ENCODE measurements around the gene BARHL1. TPM values are rescaled to one million over a fixed set of nuclear protein-coding genes. Genes with fewer than 3 reads are reported as not detected.

BARHL1 gene
- total and polyA plus RNA-seq, 3 experiments from 2014 or later: not detected

DNA sequence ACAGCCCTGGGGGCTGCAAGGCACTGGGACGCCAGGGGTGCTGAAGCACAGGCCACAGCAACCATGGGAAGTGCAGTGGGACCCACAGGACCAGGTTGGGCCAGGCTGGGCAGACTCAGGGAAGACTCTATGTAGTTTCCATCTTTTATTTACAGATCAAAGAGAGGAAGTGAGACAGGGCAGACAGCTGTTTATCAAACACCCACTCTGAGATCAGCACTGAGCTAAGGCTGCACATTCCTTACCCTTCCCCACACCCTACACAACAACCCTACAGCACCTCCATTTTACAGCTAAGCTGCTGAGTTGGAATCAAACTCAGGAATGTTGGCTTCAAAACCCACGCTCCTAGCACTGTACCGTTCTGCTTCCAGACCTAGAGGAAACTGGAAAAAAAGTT, 19.8 kb downstream of the BARHL1 start:
- Mint-ChIP-seq H3K4me1 (no peaks in the 10 kb centered on the region), H3K27ac (no peak overlapping the region), H3K9me3 (no peaks in the 10 kb centered on the region), H3K27me3 (peaks cover 4% of the 10 kb centered on the region in 2 donors), H3K4me3 (no peak overlapping the region), H3K36me3 (peaks cover 38 to 93% (median 43%) of the 10 kb centered on the region in 3 donors)
- Histone ChIP-seq H3K9me3 (ENCODE audit: low read length) (no peaks in the 10 kb centered on the region), H3K36me3 (ENCODE audit: insufficient read depth, low read length) (peaks cover 4% of the 10 kb centered on the region), H3K4me3 (ENCODE audit: low read length) (no peak overlapping the region), H3K4me1 (ENCODE audit: insufficient read depth, low read length) (no peaks in the 10 kb centered on the region), H3K27ac (ENCODE audit: low read depth, low read length) (no peak overlapping the region), H3K27me3 (ENCODE audit: insufficient read depth, low read length, poor library complexity, severe bottlenecking) (no peaks in the 10 kb centered on the region)
- CTCF ChIA-PET: no interaction called here
- POLR2A ChIA-PET: no interaction called here
- no peak for DNase-seq

DNA sequence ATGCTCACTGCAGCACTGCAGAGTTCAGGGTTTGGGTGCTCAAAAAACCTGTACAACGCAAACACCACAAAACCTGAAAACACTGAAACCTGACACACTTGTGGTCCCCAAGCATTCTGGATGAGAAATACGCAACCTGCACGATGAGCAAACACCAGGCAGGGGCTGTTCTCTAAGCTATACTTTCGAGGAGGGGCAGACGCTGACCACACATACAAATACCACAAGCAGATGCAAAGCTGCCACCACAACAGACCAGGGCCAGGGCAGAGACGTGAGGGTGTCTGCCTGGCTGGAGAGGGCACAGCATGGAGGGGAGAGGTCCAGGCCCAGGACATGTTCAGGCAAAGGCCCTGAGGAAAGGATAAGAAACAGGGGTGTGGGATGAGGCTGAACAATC, 23.0 kb downstream of the BARHL1 start:
- Histone ChIP-seq H3K4me3 (ENCODE audit: low read length) (no peak overlapping the region), H3K9me3 (ENCODE audit: low read length) (no peaks in the 10 kb centered on the region), H3K27me3 (ENCODE audit: insufficient read depth, low read length, poor library complexity, severe bottlenecking) (no peaks in the 10 kb centered on the region), H3K27ac (ENCODE audit: low read depth, low read length) (no peak overlapping the region), H3K36me3 (ENCODE audit: insufficient read depth, low read length) (peaks cover 19% of the 10 kb centered on the region), H3K4me1 (ENCODE audit: insufficient read depth, low read length) (no peaks in the 10 kb centered on the region)
- Mint-ChIP-seq H3K27ac (peak overlapping the region in 1 of 8 donors; percentile 91), H3K36me3 (peaks cover 37 to 96% (median 40%) of the 10 kb centered on the region in 3 donors), H3K9me3 (no peaks in the 10 kb centered on the region), H3K27me3 (peaks cover 0 to 2% of the 10 kb centered on the region in 2 donors), H3K4me3 (no peak overlapping the region), H3K4me1 (no peaks in the 10 kb centered on the region)
- DNase-seq: no peak
- POLR2A ChIA-PET: no interaction called here
- CTCF ChIA-PET: no interaction called here

- no peak overlapping the region for H3K4me3 Mint-ChIP-seq
- no peak overlapping the region for H3K4me3 ChIP-seq (ENCODE audit: low read length)
- ChIA-PET POLR2A (no interaction called here), CTCF (no interaction called here)
- peaks cover 25% of the 10 kb centered on the region for H3K36me3 ChIP-seq (ENCODE audit: insufficient read depth, low read length)
- H3K36me3 Mint-ChIP-seq: peaks cover 40 to 96% (median 41%) of the 10 kb centered on the region in 3 donors
- H3K4me1 ChIP-seq (ENCODE audit: insufficient read depth, low read length): no peaks in the 10 kb centered on the region
- H3K27me3 Mint-ChIP-seq: peaks cover 0 to 2% of the 10 kb centered on the region in 2 donors
- H3K27ac Mint-ChIP-seq: no peak overlapping the region
- no peak overlapping the region for H3K27ac ChIP-seq (ENCODE audit: low read depth, low read length)
- no peaks in the 10 kb centered on the region for H3K27me3 ChIP-seq (ENCODE audit: insufficient read depth, low read length, poor library complexity, severe bottlenecking)
- no peaks in the 10 kb centered on the region for H3K9me3 ChIP-seq (ENCODE audit: low read length)
- H3K4me1 Mint-ChIP-seq: no peaks in the 10 kb centered on the region
- no peaks in the 10 kb centered on the region for H3K9me3 Mint-ChIP-seq
- DNase-seq: no peak
Measured at GRCh38 chr9:132606066-132606465, 23.7 kb downstream of the BARHL1 start.

GRCh38 chr9:132609184-132609583, 26.8 kb downstream of the BARHL1 start:
- Mint-ChIP-seq H3K27ac (no peak overlapping the region), H3K27me3 (peaks cover 0 to 2% of the 10 kb centered on the region in 2 donors), H3K36me3 (peaks cover 31 to 94% (median 44%) of the 10 kb centered on the region in 3 donors), H3K9me3 (no peaks in the 10 kb centered on the region), H3K4me1 (no peaks in the 10 kb centered on the region), H3K4me3 (no peak overlapping the region)
- no peaks in the 10 kb centered on the region for H3K27me3 ChIP-seq (ENCODE audit: insufficient read depth, low read length, poor library complexity, severe bottlenecking)
- no peaks in the 10 kb centered on the region for H3K9me3 ChIP-seq (ENCODE audit: low read length)
- CTCF ChIA-PET: no interaction called here
- no peak overlapping the region for H3K4me3 ChIP-seq (ENCODE audit: low read length)
- peaks cover 40% of the 10 kb centered on the region for H3K36me3 ChIP-seq (ENCODE audit: insufficient read depth, low read length)
- no peak for DNase-seq
- H3K4me1 ChIP-seq (ENCODE audit: insufficient read depth, low read length): no peaks in the 10 kb centered on the region
- no peak overlapping the region for H3K27ac ChIP-seq (ENCODE audit: low read depth, low read length)
- POLR2A ChIA-PET: no interaction called here

GRCh38 chr9:132609829-132610228, 27.4 kb downstream of the BARHL1 start:
- DNase-seq: no peak
- H3K4me3 Mint-ChIP-seq: no peak overlapping the region
- CTCF ChIA-PET: no interaction called here

DNA sequence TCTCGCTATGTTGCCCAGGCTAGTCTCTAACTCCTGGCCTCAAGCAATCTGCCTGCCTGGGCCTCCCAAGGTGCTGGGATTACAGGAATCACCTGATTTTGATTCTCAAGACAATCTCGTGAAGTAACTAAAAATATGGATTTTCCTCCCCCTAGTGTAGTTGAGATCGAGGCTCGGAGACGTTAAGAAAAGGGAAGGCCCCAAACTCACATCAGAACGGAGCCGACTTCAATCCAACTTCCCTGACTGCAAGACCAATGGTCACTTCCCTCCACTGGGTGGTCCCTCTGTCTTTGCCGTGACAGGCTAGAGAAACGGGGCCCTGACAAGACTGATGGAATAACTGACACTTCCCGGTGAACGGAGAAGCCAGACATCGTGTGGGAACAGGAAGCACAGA, 28.3 kb downstream of the BARHL1 start:
- Histone ChIP-seq H3K27me3 (ENCODE audit: insufficient read depth, low read length, poor library complexity, severe bottlenecking) (no peaks in the 10 kb centered on the region), H3K36me3 (ENCODE audit: insufficient read depth, low read length) (peaks cover 53% of the 10 kb centered on the region), H3K9me3 (ENCODE audit: low read length) (no peaks in the 10 kb centered on the region), H3K4me3 (ENCODE audit: low read length) (no peak overlapping the region), H3K4me1 (ENCODE audit: insufficient read depth, low read length) (no peaks in the 10 kb centered on the region), H3K27ac (ENCODE audit: low read depth, low read length) (no peak overlapping the region)
- Mint-ChIP-seq H3K27me3 (no peaks in the 10 kb centered on the region), H3K27ac (no peak overlapping the region), H3K9me3 (no peaks in the 10 kb centered on the region), H3K4me3 (no peak overlapping the region), H3K36me3 (peaks cover 33 to 94% (median 50%) of the 10 kb centered on the region in 3 donors), H3K4me1 (peaks cover 0 to 1% (median 0%) of the 10 kb centered on the region in 3 donors)
- CTCF ChIA-PET: no interaction called here
- no peak for DNase-seq
- POLR2A ChIA-PET: no interaction called here

More at GRCh38 chr9:132609829-132610228, 27.4 kb downstream of the BARHL1 start:
- peaks cover 33 to 94% (median 47%) of the 10 kb centered on the region in 3 donors for H3K36me3 Mint-ChIP-seq
- no peak overlapping the region for H3K27ac ChIP-seq (ENCODE audit: low read depth, low read length)
- H3K9me3 Mint-ChIP-seq: no peaks in the 10 kb centered on the region
- no peak overlapping the region for H3K27ac Mint-ChIP-seq
- H3K4me1 ChIP-seq (ENCODE audit: insufficient read depth, low read length): no peaks in the 10 kb centered on the region
- peaks cover 0 to 1% (median 0%) of the 10 kb centered on the region in 3 donors for H3K4me1 Mint-ChIP-seq
- no peaks in the 10 kb centered on the region for H3K27me3 ChIP-seq (ENCODE audit: insufficient read depth, low read length, poor library complexity, severe bottlenecking)
- no peaks in the 10 kb centered on the region for H3K27me3 Mint-ChIP-seq
- no peaks in the 10 kb centered on the region for H3K9me3 ChIP-seq (ENCODE audit: low read length)
- H3K4me3 ChIP-seq (ENCODE audit: low read length): no peak overlapping the region
- POLR2A ChIA-PET: no interaction called here
- H3K36me3 ChIP-seq (ENCODE audit: insufficient read depth, low read length): peaks cover 45% of the 10 kb centered on the region

DNA sequence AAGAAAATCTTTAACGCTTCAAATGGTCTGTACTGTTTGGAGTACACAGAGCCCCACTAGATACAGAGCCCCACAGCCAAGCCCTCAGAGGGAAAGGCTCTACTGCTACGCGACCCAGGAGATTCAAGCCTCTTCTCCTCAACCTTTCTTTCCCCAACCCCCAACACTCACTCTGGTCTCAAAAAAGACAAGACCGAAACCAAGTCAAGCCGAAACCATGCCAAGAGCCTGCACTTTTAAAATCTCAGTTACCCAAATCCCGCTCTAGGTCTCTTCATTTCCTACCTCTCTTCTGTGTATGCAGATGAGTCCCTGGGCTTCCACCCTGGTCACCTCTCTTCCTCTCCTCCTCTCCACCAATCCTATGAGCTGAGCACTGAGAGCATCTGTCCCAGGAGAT, 31.9 kb downstream of the BARHL1 start:
- no peaks in the 10 kb centered on the region for H3K4me1 ChIP-seq (ENCODE audit: insufficient read depth, low read length)
- no peaks in the 10 kb centered on the region for H3K9me3 ChIP-seq (ENCODE audit: low read length)
- Mint-ChIP-seq H3K27ac (peak overlapping the region in 2 of 8 donors; percentile 71 to 78), H3K27me3 (no peaks in the 10 kb centered on the region), H3K36me3 (peaks cover 44 to 96% (median 46%) of the 10 kb centered on the region in 3 donors), H3K4me1 (peaks cover 3 to 6% (median 3%) of the 10 kb centered on the region in 3 donors), H3K9me3 (no peaks in the 10 kb centered on the region), H3K4me3 (no peak overlapping the region)
- H3K27ac ChIP-seq (ENCODE audit: low read depth, low read length): no peak overlapping the region
- POLR2A ChIA-PET: no interaction called here
- H3K4me3 ChIP-seq (ENCODE audit: low read length): no peak overlapping the region
- no peak for DNase-seq
- CTCF ChIA-PET: no interaction called here
- H3K36me3 ChIP-seq (ENCODE audit: insufficient read depth, low read length): peaks cover 47% of the 10 kb centered on the region
- H3K27me3 ChIP-seq (ENCODE audit: insufficient read depth, low read length, poor library complexity, severe bottlenecking): no peaks in the 10 kb centered on the region

GRCh38 chr9:132615774-132616173, 33.4 kb downstream of the BARHL1 start:
- H3K27me3 ChIP-seq (ENCODE audit: insufficient read depth, low read length, poor library complexity, severe bottlenecking): no peaks in the 10 kb centered on the region
- H3K27ac ChIP-seq (ENCODE audit: low read depth, low read length): no peak overlapping the region
- Mint-ChIP-seq H3K36me3 (peaks cover 33 to 95% (median 45%) of the 10 kb centered on the region in 3 donors), H3K4me1 (peaks cover 3 to 6% (median 3%) of the 10 kb centered on the region in 3 donors), H3K27me3 (no peaks in the 10 kb centered on the region), H3K27ac (no peak overlapping the region), H3K9me3 (no peaks in the 10 kb centered on the region), H3K4me3 (no peak overlapping the region)
- H3K4me3 ChIP-seq (ENCODE audit: low read length): no peak overlapping the region
- POLR2A ChIA-PET: no interaction called here
- CTCF ChIA-PET: no interaction called here
- no peak for DNase-seq
- no peaks in the 10 kb centered on the region for H3K4me1 ChIP-seq (ENCODE audit: insufficient read depth, low read length)
- H3K36me3 ChIP-seq (ENCODE audit: insufficient read depth, low read length): peaks cover 42% of the 10 kb centered on the region
- H3K9me3 ChIP-seq (ENCODE audit: low read length): no peaks in the 10 kb centered on the region

GRCh38 chr9:132616725-132617124, 34.3 kb downstream of the BARHL1 start:
- Mint-ChIP-seq H3K4me1 (peaks cover 3 to 6% (median 3%) of the 10 kb centered on the region in 3 donors), H3K9me3 (no peaks in the 10 kb centered on the region), H3K27ac (no peak overlapping the region), H3K4me3 (no peak overlapping the region), H3K36me3 (peaks cover 30 to 91% (median 43%) of the 10 kb centered on the region in 3 donors), H3K27me3 (no peaks in the 10 kb centered on the region)
- no peak for DNase-seq
- Histone ChIP-seq H3K27ac (ENCODE audit: low read depth, low read length) (no peak overlapping the region), H3K4me1 (ENCODE audit: insufficient read depth, low read length) (no peaks in the 10 kb centered on the region), H3K36me3 (ENCODE audit: insufficient read depth, low read length) (peaks cover 33% of the 10 kb centered on the region), H3K27me3 (ENCODE audit: insufficient read depth, low read length, poor library complexity, severe bottlenecking) (no peaks in the 10 kb centered on the region), H3K9me3 (ENCODE audit: low read length) (no peaks in the 10 kb centered on the region), H3K4me3 (ENCODE audit: low read length) (no peak overlapping the region)
- POLR2A ChIA-PET: no interaction called here
- CTCF ChIA-PET: no interaction called here

Data from CD8-positive, alpha-beta memory T cell (primary cell).